SIG-M5 treated with dmso at 0.1 percent for 504 hours (cell line): ENCODE data around the gene CDH4.

Experiments used
- DNase-seq: peaks from one replicate; lab custom pipeline; 2025; ENCODE audit not compliant: unreplicated experiment; lab: John Stamatoyannopoulos, UW

The CDH4 gene

GRCh38 chr20:61662226-61662967 lies 410.3 kb downstream of the CDH4 start:
- DNase-seq = no peak

DNA sequence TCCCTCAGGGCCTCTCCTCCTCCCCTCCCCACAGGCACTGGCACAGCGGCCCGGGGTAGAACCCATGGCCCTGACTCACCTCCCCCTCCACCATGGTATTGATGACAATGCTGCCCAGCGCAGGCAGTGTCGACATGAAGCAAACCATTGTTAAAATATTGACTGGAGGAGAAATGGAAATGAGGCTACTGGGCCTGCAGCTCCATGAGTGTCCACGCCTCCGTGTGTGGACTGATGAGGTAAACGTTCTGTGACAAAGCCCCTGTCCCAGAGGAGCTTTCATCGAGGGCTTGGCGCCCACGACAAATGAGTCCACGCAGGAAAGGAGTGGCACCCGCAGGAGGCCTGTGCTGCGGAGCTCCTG lies 410.9 kb downstream of the CDH4 start:
- no peak for DNase-seq

DNA sequence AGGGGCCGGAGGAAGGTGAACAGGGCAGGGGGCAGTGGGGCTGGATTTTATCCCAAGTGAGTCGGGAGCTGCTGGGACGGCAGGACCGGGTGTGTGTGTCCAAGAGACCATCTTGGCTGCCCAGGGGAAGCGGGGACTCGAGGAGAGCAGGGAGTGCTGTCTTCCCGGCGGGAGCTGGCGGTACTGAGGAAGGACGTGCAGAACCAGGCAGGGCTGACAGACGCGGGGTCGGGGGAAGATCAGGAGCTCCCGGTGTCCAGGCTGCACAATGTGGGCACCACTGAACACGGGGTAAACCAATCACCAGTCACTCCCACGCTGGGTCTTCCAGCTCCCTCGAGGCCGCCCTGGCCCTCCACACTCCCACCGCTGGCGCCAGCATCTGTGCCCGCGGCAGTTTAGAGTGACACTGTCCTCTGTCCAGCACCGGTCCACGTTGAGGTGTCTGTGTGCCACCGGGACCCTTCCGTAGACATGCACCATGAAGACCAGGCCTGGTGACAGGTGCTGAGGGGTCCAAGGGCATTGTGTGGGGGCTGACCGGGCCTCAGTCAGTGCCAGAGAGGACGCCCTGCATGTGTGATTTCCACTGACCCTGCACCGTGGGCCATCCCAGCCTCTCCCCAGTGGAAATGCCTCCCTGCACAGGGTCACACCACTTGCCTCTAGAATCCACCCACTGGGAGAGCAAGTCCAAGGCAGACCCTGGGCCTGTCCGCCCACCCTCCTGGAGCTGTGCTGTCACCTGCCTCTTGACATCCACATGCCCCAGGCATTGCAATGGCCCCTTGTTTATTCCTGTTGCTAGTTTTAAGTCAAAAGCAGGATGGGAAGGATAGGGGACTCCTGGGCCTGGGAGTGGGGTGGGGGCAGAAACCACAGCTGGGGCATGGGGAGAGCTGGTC lies 411.7 kb downstream of the CDH4 start:
- DNase-seq = no peak

DNA sequence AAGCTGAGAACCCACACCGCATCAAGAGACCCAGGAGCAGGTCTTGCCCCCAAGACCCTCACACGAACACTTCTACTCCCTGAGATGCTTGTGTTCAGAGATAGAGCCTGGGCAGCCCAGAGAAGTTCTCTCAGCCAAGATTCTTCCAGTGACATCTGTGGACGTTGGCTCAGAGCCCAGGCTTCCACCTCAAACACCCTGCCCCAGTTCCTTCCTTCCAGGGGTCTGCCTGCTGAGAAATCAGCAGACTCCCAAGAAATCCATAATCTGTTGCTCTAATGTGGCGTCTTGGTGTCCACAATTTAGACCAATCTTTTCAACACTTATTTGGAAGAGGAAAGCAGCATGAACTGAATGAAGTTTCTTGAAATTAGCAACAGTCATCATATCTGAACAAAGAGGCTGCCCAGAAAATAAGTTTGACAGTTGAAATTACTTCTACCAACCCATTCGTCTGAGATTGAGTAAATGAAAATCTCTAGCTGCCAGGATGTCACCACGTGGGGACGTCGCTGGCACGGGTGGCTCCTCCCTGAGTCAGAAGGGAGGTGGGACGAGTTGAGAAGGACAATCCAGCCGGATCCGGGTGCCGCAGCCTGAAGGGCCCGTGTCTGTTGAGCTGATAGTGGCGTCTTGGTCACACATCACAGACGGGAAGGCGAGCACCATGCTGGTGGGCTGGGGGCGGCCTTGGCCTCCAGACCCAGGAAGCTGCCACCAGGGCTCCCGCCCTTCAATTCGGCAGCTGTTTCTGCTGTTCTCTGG lies 412.7 kb downstream of the CDH4 start:
- DNase-seq = no peak

DNA sequence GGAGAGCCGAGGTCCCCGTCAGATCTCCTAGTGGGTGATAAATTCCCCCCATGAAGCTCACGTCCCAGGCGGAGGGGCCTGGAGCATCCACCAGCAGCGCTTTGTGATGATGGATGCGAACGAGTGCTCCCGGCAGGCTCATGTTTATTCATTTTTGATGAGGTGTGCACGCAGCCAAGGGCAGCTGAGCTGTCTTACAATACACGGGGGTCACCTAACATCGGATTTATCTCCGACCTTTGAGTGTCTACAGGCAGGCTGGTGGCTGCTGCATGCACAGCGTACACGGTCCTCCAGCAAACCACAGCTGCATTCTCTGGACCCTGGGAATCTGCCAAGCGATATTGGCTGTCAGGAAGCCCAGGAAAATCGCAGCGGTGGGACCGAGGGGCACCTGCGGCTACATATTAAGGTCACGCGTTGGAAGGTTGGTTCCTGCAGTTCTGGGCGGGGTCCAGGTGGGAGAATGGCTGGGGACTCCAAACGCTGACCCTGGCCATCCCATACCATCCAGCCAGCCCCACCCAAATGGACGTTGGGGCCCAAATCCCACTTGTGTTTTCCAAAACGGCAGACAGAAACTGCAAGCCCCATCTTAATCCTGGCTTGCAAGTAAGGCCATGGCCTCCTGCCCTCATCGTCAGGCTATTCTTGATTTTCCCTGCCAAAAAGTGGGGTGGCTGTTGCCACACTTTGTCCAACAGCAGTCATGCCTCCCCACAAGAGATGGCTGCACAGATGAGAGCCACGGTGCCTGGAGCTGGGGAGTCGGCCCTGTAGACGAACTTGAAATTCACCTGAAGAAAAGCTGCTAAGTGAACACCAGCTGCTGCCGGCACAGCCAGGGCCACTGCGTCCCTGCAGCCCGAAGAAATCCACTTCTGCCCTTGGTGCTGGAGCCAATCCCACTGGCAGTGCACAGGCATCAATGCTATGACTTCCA lies 413.7 kb downstream of the CDH4 start:
- no peak for DNase-seq

GRCh38 chr20:61666471-61666832 lies 414.4 kb downstream of the CDH4 start:
- DNase-seq = no peak

DNA sequence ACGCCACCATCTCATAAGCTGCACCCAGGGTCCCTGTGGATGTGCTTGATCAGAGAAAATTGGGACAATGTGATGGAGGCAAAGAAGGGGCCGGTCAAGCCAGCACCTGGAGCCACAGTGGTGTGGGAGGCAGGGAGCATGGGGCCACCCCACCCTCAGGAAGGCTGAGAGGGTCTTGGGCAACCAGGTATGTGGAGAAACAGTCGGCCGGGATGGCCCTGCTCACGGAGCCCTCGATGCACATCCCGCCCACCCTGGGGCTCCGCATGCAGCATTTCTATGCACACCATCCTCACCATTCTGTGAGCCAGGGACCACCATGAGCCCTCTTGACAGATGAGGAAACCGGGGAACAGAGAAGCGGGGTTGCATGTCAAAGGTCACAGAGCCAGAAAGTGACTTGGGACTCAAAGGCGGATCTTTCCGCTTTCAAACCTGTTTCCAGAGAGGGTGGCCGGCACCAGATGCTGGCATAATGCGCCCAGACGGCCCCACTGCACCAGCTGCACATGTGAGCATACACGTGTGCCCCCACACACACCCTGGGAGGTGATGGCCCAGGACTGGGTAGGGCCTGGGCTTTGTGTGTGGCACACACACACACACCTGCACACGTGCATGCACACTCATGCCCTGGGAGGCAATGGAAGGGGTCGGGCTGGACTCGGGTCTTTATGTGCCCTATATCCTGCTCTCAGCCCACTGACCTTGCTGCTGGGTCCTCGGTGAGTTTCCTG lies 415.2 kb downstream of the CDH4 start:
- DNase-seq = no peak

- no peak for DNase-seq
These were observed 416.1 kb downstream of the CDH4 start for GRCh38 chr20:61668065-61668650.

- no peak for DNase-seq
These were observed 416.9 kb downstream of the CDH4 start for GRCh38 chr20:61668771-61669503.

DNA sequence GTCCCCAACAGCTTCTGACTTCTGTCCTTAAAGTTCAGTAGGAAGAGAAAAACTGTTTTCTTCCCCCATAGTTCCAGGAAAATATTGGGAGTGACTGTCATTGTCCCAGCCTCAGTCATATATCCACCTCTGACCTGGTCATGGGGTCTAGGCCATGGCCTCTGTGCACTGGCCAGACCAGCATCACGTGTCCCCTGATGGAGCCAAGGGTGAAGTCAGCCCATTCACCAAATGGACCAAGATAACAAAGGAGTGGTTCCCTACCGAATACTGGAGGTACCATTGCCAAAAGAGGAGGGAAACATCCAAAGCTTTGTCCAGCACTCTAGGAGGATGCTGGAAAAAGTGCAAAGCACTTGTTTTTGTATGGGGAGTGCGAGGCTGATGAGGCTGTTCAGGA lies 418.2 kb downstream of the CDH4 start:
- no peak for DNase-seq

DNA sequence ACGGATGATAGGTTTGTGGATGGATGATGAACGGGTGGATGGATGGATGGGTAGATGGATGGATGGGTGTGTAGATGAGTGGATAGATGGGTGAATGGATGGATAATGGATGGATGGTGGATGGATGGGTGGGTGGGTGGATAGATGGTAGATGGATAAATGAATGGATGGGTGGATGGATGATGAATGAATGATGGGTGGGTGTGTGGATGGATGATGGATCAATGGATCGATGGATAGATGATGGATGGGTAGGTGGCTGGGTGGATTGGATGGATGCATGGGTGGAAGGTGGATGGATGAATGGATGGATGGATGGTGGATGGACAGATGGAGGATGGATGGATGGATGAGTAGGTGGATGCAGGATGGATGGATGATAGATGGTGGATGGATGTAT lies 419.5 kb downstream of the CDH4 start:
- DNase-seq = no peak

DNA sequence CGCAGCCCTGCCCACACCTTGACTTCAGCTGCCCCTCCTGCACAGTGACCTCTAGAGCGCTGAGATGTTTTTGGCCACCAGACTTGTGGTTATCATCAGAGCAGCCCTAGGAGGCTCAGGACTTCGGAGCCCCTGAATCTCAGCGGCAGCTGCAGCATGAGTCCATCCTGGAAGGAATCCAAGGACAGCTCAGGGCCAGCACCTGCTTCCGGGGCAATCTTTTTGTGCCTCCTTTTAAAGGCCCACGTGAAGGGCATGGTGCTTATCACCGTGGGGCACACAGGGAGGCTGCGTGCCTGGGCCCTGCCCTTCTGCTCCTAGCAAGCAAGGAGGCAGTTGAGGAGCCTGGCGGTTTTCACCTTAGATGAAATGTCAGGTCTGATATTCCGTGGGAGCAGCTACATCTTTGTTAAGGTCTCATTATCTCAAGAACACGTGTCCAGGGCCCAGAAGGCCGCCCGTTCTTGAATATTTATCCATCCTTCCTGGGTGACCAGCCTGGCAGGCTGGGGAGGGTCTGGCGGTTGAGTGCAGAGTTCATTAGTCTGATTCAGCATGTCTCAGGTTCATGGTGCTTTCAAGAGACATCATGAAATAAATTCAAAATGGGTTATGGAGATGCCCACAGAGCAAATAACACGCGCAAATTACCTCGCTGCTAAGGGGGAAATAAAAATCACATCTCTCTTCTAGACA lies 421.2 kb downstream of the CDH4 start:
- DNase-seq = no peak

GRCh38 chr20:61674121-61674520 lies 422.1 kb downstream of the CDH4 start:
- no peak for DNase-seq

DNA sequence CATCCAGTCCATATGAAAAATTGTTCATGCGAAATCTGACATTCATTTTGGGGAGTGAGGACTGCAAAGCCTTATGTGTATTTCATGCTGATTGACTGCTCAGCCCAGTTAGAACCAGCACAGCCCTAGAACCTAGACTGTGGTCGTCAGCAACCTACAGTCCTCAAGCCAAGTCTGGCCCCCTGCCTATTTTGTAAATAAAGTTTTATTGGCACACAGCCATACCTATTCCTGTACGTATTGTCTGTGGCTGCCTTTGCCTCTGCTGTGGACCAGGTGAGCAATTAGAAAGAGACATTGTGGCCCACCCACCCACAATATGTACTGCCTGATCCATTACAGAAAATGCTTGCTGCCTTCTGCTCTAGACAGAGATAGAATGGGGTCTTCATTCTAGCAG lies 422.6 kb downstream of the CDH4 start:
- DNase-seq = no peak

DNA sequence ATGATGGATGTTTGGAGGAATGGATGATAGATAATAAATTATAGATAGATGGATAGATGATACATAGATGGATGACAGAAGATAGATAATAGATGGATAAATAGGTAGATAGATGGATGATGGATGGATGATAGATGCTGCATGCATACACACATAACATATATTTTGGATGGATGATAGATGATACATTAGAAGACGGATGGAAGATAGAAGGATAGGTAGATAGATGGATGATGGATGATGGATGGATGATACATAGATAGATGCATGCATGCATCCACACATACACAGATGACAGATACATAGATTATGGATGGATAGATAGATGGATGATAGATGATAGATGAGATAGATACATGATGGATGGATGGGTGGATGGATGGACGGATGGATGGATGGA lies 425.9 kb downstream of the CDH4 start:
- DNase-seq = no peak

DNA sequence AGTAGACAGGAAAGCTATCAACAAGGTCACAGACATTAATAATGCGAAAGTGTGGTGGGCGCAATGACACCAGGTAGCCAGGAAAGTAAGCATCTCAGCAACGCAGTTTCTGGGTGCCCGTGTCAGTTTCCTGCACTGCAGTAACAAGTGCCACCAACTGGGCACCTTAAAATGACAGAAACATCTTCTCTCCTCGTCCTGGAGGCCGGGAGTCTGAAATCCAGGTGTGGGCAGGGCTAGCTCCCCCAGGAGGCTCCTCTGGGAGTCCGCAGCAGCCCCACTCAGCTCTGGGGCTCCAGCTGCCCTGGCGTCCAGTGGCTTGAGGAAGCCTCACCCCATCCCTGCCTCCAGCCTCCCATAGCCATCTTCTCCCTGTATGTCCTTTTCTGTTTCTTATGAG lies 426.4 kb downstream of the CDH4 start:
- no peak for DNase-seq

- DNase-seq = no peak
These were observed 427.4 kb downstream of the CDH4 start for GRCh38 chr20:61679473-61679872.

- no peak for DNase-seq
These were observed 428.0 kb downstream of the CDH4 start for GRCh38 chr20:61680096-61680495.
